ENCODE data around the gene PALB2. TPM values are rescaled to one million over a fixed set of nuclear protein-coding genes. Genes with fewer than 3 reads are reported as not detected.
"Not testable (repeated sequence)": the region's sequence is repeated elsewhere in the genome, so short reads cannot be mapped to it uniquely, and the experiment has no call there.

PALB2 gene
- total RNA-seq, 4 donors from 2014 or later = 10.8 to 17.2 (median 14.0) TPM

DNA sequence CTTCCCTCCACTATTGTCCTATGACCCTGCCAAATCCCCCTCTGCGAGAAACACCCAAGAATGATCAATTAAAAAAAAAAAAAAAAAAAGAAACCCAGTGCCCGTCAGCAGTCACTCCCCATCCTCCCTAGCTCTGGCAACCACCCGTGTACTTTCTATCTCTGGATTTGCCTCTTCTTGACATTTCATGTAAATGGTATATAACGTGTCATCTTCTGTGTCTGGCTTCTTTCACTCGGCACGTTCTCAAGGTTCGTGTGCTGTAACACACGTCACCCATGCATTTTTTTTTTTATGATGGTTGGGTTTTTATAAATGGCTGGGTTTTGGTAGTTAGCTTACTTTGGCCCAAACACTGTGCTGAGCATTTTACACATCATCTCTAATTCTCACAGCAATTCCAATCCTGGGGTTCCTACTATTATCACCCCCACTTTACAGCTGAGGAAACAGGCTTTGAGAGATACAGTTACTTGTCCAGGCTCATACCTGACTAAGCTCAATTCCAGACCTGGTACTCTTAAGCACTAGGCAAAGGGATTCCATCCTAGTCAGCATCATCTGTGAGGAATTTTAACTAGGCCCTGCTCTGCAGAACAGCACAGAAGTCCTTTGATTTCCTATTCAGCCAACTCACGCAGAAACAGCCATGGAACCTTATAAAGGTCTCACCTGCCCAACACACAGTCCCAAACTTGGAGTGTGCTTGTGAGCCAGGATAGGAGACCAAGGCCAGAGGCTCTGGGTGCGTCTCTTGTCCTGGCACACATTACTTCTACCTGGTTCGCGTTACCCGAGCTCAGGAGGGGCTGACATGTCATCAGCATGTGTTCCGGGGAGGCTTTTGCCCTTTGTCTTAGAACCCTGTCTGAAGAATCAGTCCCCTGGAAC, 56.7 kb downstream of the PALB2 start:
- Histone ChIP-seq H3K36me3 (peaks cover 29 to 42% of the 10 kb centered on the region in 2 donors), H3K4me1 (no peaks in the 10 kb centered on the region), H3K27me3 (no peaks in the 10 kb centered on the region), H3K9me3 (no peaks in the 10 kb centered on the region), H3K4me3 (replicated peaks in 1 of 3) (no peak overlapping the region), H3K27ac (no peak overlapping the region)
- TF ChIP-seq, protein P1, sequence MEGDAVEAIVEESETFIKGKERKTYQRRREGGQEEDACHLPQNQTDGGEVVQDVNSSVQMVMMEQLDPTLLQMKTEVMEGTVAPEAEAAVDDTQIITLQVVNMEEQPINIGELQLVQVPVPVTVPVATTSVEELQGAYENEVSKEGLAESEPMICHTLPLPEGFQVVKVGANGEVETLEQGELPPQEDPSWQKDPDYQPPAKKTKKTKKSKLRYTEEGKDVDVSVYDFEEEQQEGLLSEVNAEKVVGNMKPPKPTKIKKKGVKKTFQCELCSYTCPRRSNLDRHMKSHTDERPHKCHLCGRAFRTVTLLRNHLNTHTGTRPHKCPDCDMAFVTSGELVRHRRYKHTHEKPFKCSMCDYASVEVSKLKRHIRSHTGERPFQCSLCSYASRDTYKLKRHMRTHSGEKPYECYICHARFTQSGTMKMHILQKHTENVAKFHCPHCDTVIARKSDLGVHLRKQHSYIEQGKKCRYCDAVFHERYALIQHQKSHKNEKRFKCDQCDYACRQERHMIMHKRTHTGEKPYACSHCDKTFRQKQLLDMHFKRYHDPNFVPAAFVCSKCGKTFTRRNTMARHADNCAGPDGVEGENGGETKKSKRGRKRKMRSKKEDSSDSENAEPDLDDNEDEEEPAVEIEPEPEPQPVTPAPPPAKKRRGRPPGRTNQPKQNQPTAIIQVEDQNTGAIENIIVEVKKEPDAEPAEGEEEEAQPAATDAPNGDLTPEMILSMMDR (IDR thresholded peaks at IDR 0.05) = no peak
- no peak for TF ChIP-seq POLR2A (IDR thresholded peaks at IDR 0.05)
- intact Hi-C loops (cut with DNase I) = no loop called here
- no peak for DNase-seq
- WGBS, 2 donors = 90 to 95% methylated on average over 13 of the region's 14 CpGs

DNA sequence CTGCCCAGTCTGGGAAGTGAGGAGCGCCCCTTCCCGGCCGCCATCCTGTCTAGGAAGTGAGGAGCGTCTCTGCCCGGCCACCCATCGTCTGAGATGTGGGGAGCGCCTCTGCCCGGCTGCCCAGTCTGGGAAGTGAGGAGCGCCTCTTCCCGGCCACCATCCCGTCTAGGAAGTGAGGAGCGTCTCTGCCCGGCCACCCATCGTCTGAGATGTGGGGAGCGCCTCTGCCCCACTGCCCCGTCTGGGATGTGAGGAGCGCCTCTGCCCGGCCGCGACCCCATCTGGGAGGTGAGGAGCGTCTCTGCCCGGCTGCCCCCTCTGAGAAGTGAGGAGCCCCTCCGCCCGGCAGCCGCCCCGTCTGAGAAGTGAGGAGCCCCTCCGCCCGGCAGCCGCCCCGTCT, 57.8 kb downstream of the PALB2 start:
- DNase-seq; H3K9me3 ChIP-seq; H3K27me3 ChIP-seq; H3K27ac ChIP-seq; intact Hi-C loops (cut with DNase I); H3K4me1 ChIP-seq; H3K4me3 ChIP-seq (replicated peaks in 1 of 3): not testable (repeated sequence)
- H3K36me3 ChIP-seq = peaks cover 26 to 48% of the 10 kb centered on the region in 2 donors
- 90% methylated on average over 2 of the region's 30 CpGs; no CpG with 5 or more reads in 1 of the 2 donors for WGBS, 2 donors

DNA sequence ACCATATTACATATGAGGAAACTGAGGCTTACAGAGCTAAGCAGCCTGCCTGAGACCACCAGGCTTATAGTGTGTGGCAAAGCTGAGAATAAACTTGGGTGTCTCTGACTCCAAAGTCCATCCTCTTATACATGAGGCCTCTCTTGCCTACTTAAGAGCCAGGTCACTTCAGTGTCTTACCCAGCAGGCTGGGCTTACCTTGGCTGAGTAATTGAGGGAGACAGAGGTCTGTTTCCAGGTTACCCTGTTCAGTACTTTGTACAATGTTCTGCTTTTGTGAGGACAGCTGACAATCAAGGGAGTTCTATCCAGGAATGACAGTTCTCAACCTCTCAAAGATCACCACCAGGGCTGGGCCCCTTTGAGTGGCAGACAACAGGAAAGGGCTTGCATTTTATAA, 59.3 kb downstream of the PALB2 start:
- DNase-seq = no peak
- intact Hi-C loops (cut with DNase I) = no loop called here
- Histone ChIP-seq H3K27me3 (no peaks in the 10 kb centered on the region), H3K27ac (no peak overlapping the region), H3K4me1 (no peaks in the 10 kb centered on the region), H3K36me3 (peaks cover 26 to 35% of the 10 kb centered on the region in 2 donors), H3K9me3 (no peaks in the 10 kb centered on the region), H3K4me3 (replicated peaks in 1 of 3) (no peak overlapping the region)
- no peak for TF ChIP-seq POLR2A (IDR thresholded peaks at IDR 0.05)
- TF ChIP-seq, protein P1 (IDR thresholded peaks at IDR 0.05) = no peak

DNA sequence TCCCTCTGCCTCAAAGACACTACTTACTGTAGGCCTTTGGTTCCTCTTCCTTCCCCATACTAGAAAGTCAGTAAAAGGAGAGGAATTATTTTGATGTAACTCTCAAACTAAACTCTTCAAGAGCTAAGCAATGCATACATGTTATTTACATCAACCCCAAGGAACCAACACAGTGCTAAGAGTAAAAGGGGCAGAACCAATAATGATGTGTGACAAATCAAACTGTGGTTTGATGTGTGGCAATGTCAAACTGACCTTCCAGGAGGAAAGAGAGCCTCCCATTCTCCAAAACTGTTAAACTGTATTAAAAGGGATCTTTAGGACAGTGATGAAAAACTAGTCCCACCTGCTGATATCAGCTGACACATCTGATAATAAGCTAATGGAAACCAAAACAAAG, 60.7 kb downstream of the PALB2 start:
- intact Hi-C loops (cut with DNase I) = no loop called here
- Histone ChIP-seq H3K27ac (no peak overlapping the region), H3K27me3 (no peaks in the 10 kb centered on the region), H3K36me3 (peaks cover 19 to 35% of the 10 kb centered on the region in 2 donors), H3K4me3 (replicated peaks in 1 of 3) (no peak overlapping the region), H3K4me1 (no peaks in the 10 kb centered on the region), H3K9me3 (no peaks in the 10 kb centered on the region)
- TF ChIP-seq, protein P1 (IDR thresholded peaks at IDR 0.05) = no peak
- TF ChIP-seq POLR2A (IDR thresholded peaks at IDR 0.05) = no peak
- no peak for DNase-seq

DNA sequence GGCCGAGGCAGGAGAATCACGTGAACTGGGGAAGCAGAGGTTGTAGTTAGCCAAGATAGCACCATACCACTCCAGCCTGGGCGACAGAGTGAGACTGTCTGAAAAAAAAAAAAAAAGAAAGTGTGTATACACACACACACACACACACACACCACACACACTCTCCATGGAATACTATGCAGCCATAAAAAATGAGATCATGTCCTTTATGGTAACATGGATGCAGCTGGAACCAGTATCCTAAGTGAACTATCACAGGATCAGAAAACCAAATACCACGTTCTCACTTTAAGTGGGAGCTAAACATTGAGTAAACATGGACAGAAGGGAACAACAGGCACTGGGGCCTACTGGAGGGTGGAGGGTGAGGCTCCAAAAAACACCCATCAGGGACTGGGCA, 61.7 kb downstream of the PALB2 start:
- H3K27ac ChIP-seq = no peak overlapping the region
- DNase-seq = no peak
- H3K36me3 ChIP-seq = peaks cover 12 to 25% of the 10 kb centered on the region in 2 donors
- no peaks in the 10 kb centered on the region for H3K27me3 ChIP-seq
- H3K9me3 ChIP-seq = no peaks in the 10 kb centered on the region
- 95 to 98% methylated on average over 4 of the region's 4 CpGs for WGBS, 2 donors
- intact Hi-C loops (cut with DNase I) = no loop called here
- no peak overlapping the region for H3K4me3 ChIP-seq (replicated peaks in 1 of 3)
- TF ChIP-seq, protein P1 (IDR thresholded peaks at IDR 0.05) = no peak
- no peak for TF ChIP-seq POLR2A (IDR thresholded peaks at IDR 0.05)
- H3K4me1 ChIP-seq = no peaks in the 10 kb centered on the region
